HCT116 (cell line): Measurements from ENCODE around the gene SDK1. TPM values are rescaled to one million over a fixed set of nuclear protein-coding genes. Genes with fewer than 3 reads are reported as not detected.

ENCODE experiments used
- ATAC-seq: fragments of 200-7000 bp; cut with Tn5 transposase; 2 replicates; pipeline ENCODE4 v1.9.1; 2020; ENCODE audit warnings: mild to moderate bottlenecking, moderate library complexity
- BruUV-seq: library from RNA; stranded (reverse); fragments of 400-500 nt; replicated peaks from 2 replicates; lab custom pipeline; 2021; lab: Mats Ljungman, UMichigan
- CTCF ChIA-PET: fragments of 300-600 bp; sonication (Branson Sonifier 250); formaldehyde crosslinking; loops from one replicate; lab custom pipeline; 2021; ENCODE audit warnings: antibody characterized with exemption; lab: Charles Lee
- POLR2A ChIA-PET: fragments of 300-600, 350-600 bp; sonication (Branson Sonifier 250); formaldehyde crosslinking; loops from one replicate; lab custom pipeline; 2021; ENCODE audit warnings: antibody characterized with exemption; lab: Charles Lee
- RAD21 ChIA-PET, 2 experiments: fragments of 300-600 bp; sonication (Branson Sonifier 250); formaldehyde crosslinking; loops; one replicate each; lab custom pipeline; 2023; ENCODE audit warnings: low total read pairs in 2 of 2; ENCODE audit not compliant: uncharacterized antibody in 2 of 2, unreplicated experiment in 2 of 2, low non-redundant PET in 1 of 2; lab: Charles Lee
- DNase-seq: peaks from one replicate; pipeline ENCODE4 v3.0.0-alpha.2; 2010; ENCODE audit warnings: low read depth, low spot score
- H2AFZ ChIP-seq: fragments of 200-600 bp; shearing (Covaris generic), sonication (generic); 2 replicates; pipeline ENCODE4 v1.6.1; 2017; ENCODE audit warnings: low read depth, mixed run types, mixed read lengths, antibody characterized with exemption, low read length; ENCODE audit not compliant: poor library complexity, severe bottlenecking
- H3K27ac ChIP-seq: 2 replicates; pipeline ENCODE4 v1.5.1; 2012; ENCODE audit warnings: low read depth, low read length
- H3K27me3 ChIP-seq: fragments of 200-600 bp; sonication (generic); 2 replicates; pipeline ENCODE4 v1.6.1; 2016; ENCODE audit warnings: mixed run types, low read length, mixed read lengths; ENCODE audit not compliant: insufficient read depth
- H3K36me3 ChIP-seq, 2 experiments: fragments of 200-500 bp in 1 of 2; fragments of 200-600 bp in 1 of 2; sonication (Bioruptor generic) in 1 of 2; sonication (generic) in 1 of 2; 2 replicates each; pipeline versions ENCODE4 v1.5.1 to v1.6.1; 2014 to 2016; ENCODE audit warnings: low read length in 2 of 2, inconsistent platforms in 1 of 2, mixed read lengths in 1 of 2, mixed run types in 1 of 2; ENCODE audit not compliant: insufficient read depth in 2 of 2, control insufficient read depth in 1 of 2
- H3K4me1 ChIP-seq, 2 experiments: fragments of 200-600 bp in 1 of 2; sonication (generic) in 1 of 2; 2 replicates each; pipeline versions ENCODE4 v1.5.1 to v1.6.1; 2012 to 2017; ENCODE audit warnings: low read length in 2 of 2, inconsistent platforms in 1 of 2, mild to moderate bottlenecking in 1 of 2, mixed read lengths in 1 of 2, mixed run types in 1 of 2, moderate library complexity in 1 of 2; ENCODE audit not compliant: insufficient read depth in 2 of 2, control insufficient read depth in 1 of 2
- H3K4me2 ChIP-seq: fragments of 200-600 bp; sonication (generic); 2 replicates; pipeline ENCODE4 v1.6.1; 2017; ENCODE audit warnings: mixed run types, low read length, mixed read lengths
- H3K4me3 ChIP-seq, 2 experiments: fragments of 200-600 bp in 1 of 2; sonication (generic) in 1 of 2; replicated peaks in 1 of 2; 2 replicates each; pipeline ENCODE4 v1.5.1; 2011 to 2016; ENCODE audit warnings: low read length in 2 of 2, control low read depth in 1 of 2, low read depth in 1 of 2, mild to moderate bottlenecking in 1 of 2, mixed read lengths in 1 of 2, mixed run types in 1 of 2
- H3K79me2 ChIP-seq: fragments of 200-600 bp; sonication (generic); 2 replicates; pipeline ENCODE4 v1.6.1; 2017; ENCODE audit warnings: mild to moderate bottlenecking, mixed run types, low read length, moderate library complexity, mixed read lengths; ENCODE audit not compliant: insufficient read depth
- H3K9ac ChIP-seq: fragments of 200-600 bp; sonication (generic); 2 replicates; pipeline ENCODE4 v1.6.1; 2016; ENCODE audit warnings: low read length, mixed read lengths
- H3K9me2 ChIP-seq: fragments of 200-600 bp; sonication (generic), shearing (Covaris generic); 2 replicates; pipeline ENCODE4 v1.6.1; 2017; ENCODE audit warnings: mixed run types, mild to moderate bottlenecking, moderate library complexity; ENCODE audit not compliant: insufficient read depth
- H3K9me3 ChIP-seq, 2 experiments: fragments of 200-500 bp in 1 of 2; fragments of 200-600 bp in 1 of 2; sonication (Bioruptor generic) in 1 of 2; sonication (generic) in 1 of 2; 2 replicates each; pipeline ENCODE4 v1.6.1; 2014 to 2017; ENCODE audit warnings: low read length in 2 of 2, mixed read lengths in 2 of 2, inconsistent platforms in 1 of 2, low read depth in 1 of 2, mild to moderate bottlenecking in 1 of 2, mixed run types in 1 of 2, moderate library complexity in 1 of 2; ENCODE audit not compliant: control insufficient read depth in 1 of 2, insufficient read depth in 1 of 2
- H4K20me1 ChIP-seq: fragments of 200-600 bp; sonication (generic), shearing (Covaris generic); 2 replicates; pipeline ENCODE4 v1.6.1; 2017; ENCODE audit warnings: mixed run types, mild to moderate bottlenecking, moderate library complexity; ENCODE audit not compliant: insufficient read depth
- CEBPB ChIP-seq: IDR thresholded peaks from 2 replicates; pipeline ENCODE4 v1.6.1; 2012; ENCODE audit warnings: low read depth
- EZH2 ChIP-seq: fragments of 200-600 bp; sonication (generic); IDR thresholded peaks from 2 replicates; pipeline ENCODE4 v1.6.1; 2017; ENCODE audit warnings: antibody characterized with exemption, mixed run types
- EZH2phosphoT487 ChIP-seq: fragments of 200-600 bp; IDR thresholded peaks from 2 replicates; pipeline ENCODE4 v1.6.1; 2018; ENCODE audit warnings: antibody characterized with exemption, borderline replicate concordance
- JUND ChIP-seq: IDR thresholded peaks from 2 replicates; pipeline ENCODE4 v1.6.1; 2012
- POLR2AphosphoS5 ChIP-seq: IDR thresholded peaks from 2 replicates; pipeline ENCODE4 v1.6.1; 2011; ENCODE audit warnings: mild to moderate bottlenecking, low read depth, low read length, moderate library complexity
- SRF ChIP-seq: IDR thresholded peaks from 2 replicates; pipeline ENCODE4 v1.6.1; 2012; ENCODE audit warnings: low read depth
- TCF7L2 ChIP-seq: IDR thresholded peaks from 2 replicates; pipeline ENCODE4 v1.7.0; 2011; ENCODE audit warnings: borderline replicate concordance, inconsistent platforms; ENCODE audit not compliant: insufficient read depth, insufficient read length; ENCODE audit errors: extremely low read depth
- ZFX ChIP-seq: fragments of 450-650 bp; IDR thresholded peaks from 2 replicates; pipeline ENCODE4 v1.6.1; 2017
- intact Hi-C: fragments of 100-400 bp; cut with micrococcal nuclease; formaldehyde crosslinking; loops from 2 replicates; pipeline ENCODE4 v1.10.0; 2022
- total RNA-seq: library from RNA; stranded (reverse); gene quantifications from one replicate; pipeline ENCODE4 v1.2.1, GENCODE V29; 2021; ENCODE audit not compliant: unreplicated experiment
- TF ChIP-seq, protein P1 (sequence below): IDR thresholded peaks from 2 replicates; pipeline ENCODE4 v1.6.1; 2012; ENCODE audit warnings: low read depth
- TF ChIP-seq, protein P2 (sequence below): IDR thresholded peaks from 2 replicates; pipeline ENCODE4 v1.6.1; 2012
- TF ChIP-seq, protein P3 (sequence below): IDR thresholded peaks from 2 replicates; pipeline ENCODE4 v1.6.1; 2012
- TF ChIP-seq, protein P4 (sequence below): IDR thresholded peaks from 2 replicates; pipeline ENCODE4 v1.6.1; 2011; ENCODE audit warnings: mild to moderate bottlenecking, low read length, moderate library complexity; ENCODE audit not compliant: insufficient replicate concordance; ENCODE audit errors: extremely low read depth

The SDK1 gene
- total RNA-seq, 1 experiment from 2014 or later = 0.05 TPM

DNA sequence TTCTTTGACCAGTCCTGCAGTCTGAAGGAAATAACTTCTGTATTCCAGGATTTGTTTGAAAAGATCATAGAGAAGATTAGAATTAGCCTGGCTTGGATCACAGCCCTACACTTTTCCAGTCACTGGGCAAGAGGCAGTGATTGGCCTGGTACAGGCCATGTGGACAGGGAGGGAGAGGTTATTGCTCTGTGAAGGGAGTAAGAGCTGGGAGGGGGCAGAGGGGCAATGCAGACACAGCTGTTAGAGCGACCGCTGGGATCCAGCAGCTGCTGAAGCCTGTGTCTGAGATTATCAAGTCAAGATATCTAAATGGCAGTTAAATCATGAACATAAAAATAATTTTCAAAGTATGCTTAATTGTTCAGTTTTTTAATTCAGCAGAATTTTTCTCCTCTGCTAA lies 257.3 kb downstream of the SDK1 start (continued):
- TF ChIP-seq, protein P1, sequence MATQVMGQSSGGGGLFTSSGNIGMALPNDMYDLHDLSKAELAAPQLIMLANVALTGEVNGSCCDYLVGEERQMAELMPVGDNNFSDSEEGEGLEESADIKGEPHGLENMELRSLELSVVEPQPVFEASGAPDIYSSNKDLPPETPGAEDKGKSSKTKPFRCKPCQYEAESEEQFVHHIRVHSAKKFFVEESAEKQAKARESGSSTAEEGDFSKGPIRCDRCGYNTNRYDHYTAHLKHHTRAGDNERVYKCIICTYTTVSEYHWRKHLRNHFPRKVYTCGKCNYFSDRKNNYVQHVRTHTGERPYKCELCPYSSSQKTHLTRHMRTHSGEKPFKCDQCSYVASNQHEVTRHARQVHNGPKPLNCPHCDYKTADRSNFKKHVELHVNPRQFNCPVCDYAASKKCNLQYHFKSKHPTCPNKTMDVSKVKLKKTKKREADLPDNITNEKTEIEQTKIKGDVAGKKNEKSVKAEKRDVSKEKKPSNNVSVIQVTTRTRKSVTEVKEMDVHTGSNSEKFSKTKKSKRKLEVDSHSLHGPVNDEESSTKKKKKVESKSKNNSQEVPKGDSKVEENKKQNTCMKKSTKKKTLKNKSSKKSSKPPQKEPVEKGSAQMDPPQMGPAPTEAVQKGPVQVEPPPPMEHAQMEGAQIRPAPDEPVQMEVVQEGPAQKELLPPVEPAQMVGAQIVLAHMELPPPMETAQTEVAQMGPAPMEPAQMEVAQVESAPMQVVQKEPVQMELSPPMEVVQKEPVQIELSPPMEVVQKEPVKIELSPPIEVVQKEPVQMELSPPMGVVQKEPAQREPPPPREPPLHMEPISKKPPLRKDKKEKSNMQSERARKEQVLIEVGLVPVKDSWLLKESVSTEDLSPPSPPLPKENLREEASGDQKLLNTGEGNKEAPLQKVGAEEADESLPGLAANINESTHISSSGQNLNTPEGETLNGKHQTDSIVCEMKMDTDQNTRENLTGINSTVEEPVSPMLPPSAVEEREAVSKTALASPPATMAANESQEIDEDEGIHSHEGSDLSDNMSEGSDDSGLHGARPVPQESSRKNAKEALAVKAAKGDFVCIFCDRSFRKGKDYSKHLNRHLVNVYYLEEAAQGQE = no peak
- no peak for TF ChIP-seq TCF7L2
- no peak for TF ChIP-seq ZFX
- TF ChIP-seq, all 23 proteins: peak for 0

DNA sequence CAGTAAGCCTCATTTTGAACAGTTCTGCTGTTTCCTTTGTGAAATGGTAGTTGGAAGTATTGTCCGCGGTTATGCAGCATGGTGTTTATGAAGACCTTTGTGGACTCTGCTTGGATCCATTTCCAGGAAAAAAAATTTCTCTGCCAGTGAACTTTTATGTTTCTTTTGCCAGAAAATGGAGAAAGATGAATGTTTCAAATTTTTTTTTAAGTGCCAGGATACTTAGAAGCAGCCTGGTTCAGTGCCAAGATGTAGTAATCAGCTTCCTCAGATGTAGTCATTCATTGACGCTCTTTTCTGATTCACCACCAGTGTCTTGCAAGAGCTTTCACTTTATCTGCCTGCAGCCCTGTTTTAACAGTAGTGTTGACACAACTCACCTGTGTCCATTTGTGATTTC lies 258.2 kb downstream of the SDK1 start:
- Histone ChIP-seq H3K27me3 (peaks cover 7% of the 10 kb centered on the region; the same call in 1 of the 2 replicates), H3K36me3 (no peaks in the 10 kb centered on the region), H3K9ac (no peak overlapping the region)
- RAD21 ChIA-PET = no interaction called here
- no peak for ATAC-seq
- TF ChIP-seq JUND = no peak
- TF ChIP-seq EZH2phosphoT487 = no peak
- TF ChIP-seq, protein P2, sequence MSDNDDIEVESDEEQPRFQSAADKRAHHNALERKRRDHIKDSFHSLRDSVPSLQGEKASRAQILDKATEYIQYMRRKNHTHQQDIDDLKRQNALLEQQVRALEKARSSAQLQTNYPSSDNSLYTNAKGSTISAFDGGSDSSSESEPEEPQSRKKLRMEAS = no peak
- TF ChIP-seq SRF = no peak
- TF ChIP-seq, protein P3, sequence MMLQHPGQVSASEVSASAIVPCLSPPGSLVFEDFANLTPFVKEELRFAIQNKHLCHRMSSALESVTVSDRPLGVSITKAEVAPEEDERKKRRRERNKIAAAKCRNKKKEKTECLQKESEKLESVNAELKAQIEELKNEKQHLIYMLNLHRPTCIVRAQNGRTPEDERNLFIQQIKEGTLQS = no peak
- no peak for TF ChIP-seq POLR2AphosphoS5
- no peak for TF ChIP-seq EZH2
- no peak for TF ChIP-seq CEBPB
- TF ChIP-seq, protein P4, sequence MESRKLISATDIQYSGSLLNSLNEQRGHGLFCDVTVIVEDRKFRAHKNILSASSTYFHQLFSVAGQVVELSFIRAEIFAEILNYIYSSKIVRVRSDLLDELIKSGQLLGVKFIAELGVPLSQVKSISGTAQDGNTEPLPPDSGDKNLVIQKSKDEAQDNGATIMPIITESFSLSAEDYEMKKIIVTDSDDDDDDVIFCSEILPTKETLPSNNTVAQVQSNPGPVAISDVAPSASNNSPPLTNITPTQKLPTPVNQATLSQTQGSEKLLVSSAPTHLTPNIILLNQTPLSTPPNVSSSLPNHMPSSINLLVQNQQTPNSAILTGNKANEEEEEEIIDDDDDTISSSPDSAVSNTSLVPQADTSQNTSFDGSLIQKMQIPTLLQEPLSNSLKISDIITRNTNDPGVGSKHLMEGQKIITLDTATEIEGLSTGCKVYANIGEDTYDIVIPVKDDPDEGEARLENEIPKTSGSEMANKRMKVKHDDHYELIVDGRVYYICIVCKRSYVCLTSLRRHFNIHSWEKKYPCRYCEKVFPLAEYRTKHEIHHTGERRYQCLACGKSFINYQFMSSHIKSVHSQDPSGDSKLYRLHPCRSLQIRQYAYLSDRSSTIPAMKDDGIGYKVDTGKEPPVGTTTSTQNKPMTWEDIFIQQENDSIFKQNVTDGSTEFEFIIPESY = no peak
- TF ChIP-seq, all 23 proteins: peak for 0
- no peaks in the 10 kb centered on the region for H4K20me1 ChIP-seq
- intact Hi-C loops = no loop called here
- DNase-seq = no peak
- no peaks in the 10 kb centered on the region for H3K4me1 ChIP-seq
- H3K4me2 ChIP-seq = no peak overlapping the region
- no peaks in the 10 kb centered on the region for H3K79me2 ChIP-seq
- no peak overlapping the region for H3K27ac ChIP-seq
- no peak overlapping the region for H3K4me3 ChIP-seq
- no peaks in the 10 kb centered on the region for H3K9me3 ChIP-seq
- BruUV-seq = no TSS peak
- ChIA-PET POLR2A (no interaction called here), CTCF (no interaction called here)
- H2AFZ ChIP-seq = no peak overlapping the region
- H3K9me2 ChIP-seq = no peaks in the 10 kb centered on the region
